RWPE2 (cell line): ENCODE results near the gene BAG5.
A peak's percentile ranks its signal among the peaks of the same experiment; 100 is the strongest.

ENCODE experiments used
- ATAC-seq: fragments of 200-7000 bp; cut with Tn5 transposase; 3 replicates; pipeline ENCODE4 v1.9.1; 2021; ENCODE audit warnings: low read depth
- DNase-seq: peaks from one replicate; pipeline ENCODE4 v3.0.0-alpha.2; 2020; ENCODE audit warnings: low spot score
- H3K27ac ChIP-seq: fragments of 450-650 bp; 2 replicates; pipeline ENCODE4 v1.5.1; 2017; ENCODE audit warnings: mild to moderate bottlenecking; ENCODE audit not compliant: poor library complexity, severe bottlenecking
- H3K27me3 ChIP-seq: fragments of 250-450 bp; sonication (Bioruptor Pico); 2 replicates; pipeline ENCODE4 v1.5.1; 2021; ENCODE audit warnings: mild to moderate bottlenecking, moderate library complexity; ENCODE audit not compliant: insufficient read depth, poor library complexity, severe bottlenecking
- H3K36me3 ChIP-seq: fragments of 250-450 bp; sonication (Bioruptor Pico); 2 replicates; pipeline ENCODE4 v1.5.1; 2020; ENCODE audit warnings: low read depth, mild to moderate bottlenecking, moderate library complexity
- H3K4me1 ChIP-seq: fragments of 250-450 bp; sonication (Bioruptor Pico); 2 replicates; pipeline ENCODE4 v1.5.1; 2021; ENCODE audit warnings: mild to moderate bottlenecking, moderate library complexity; ENCODE audit not compliant: insufficient read depth, poor library complexity, severe bottlenecking
- H3K4me3 ChIP-seq: fragments of 250-450 bp; sonication (Bioruptor Pico); 2 replicates; pipeline ENCODE4 v1.5.1; 2021; ENCODE audit warnings: mild to moderate bottlenecking, moderate library complexity; ENCODE audit not compliant: severe bottlenecking
- H3K9me3 ChIP-seq: fragments of 250-450 bp; sonication (Bioruptor Pico); 2 replicates; pipeline ENCODE4 v1.5.1; 2021; ENCODE audit warnings: mild to moderate bottlenecking, moderate library complexity; ENCODE audit not compliant: severe bottlenecking
- CTCF ChIP-seq: fragments of 450-650 bp; IDR thresholded peaks from one replicate; pipeline ENCODE4 v1.5.1; 2017; ENCODE audit warnings: mild to moderate bottlenecking, moderate library complexity; ENCODE audit not compliant: poor library complexity, severe bottlenecking

The BAG5 gene

GRCh38 chr14:103510724-103511693 is 51.4 kb downstream of the BAG5 start:
- peaks cover 18% of the 10 kb centered on the region for H3K4me1 ChIP-seq
- no peaks in the 10 kb centered on the region for H3K27me3 ChIP-seq
- H3K36me3 ChIP-seq: peaks cover 48% of the 10 kb centered on the region
- TF ChIP-seq CTCF: no peak
- no peak overlapping the region for H3K4me3 ChIP-seq
- peak overlapping the region; percentile 76 for H3K27ac ChIP-seq
- H3K9me3 ChIP-seq: no peaks in the 10 kb centered on the region
- DNase-seq: peak; percentile 66
- ATAC-seq: no peak

GRCh38 chr14:103509864-103510723 is 52.4 kb downstream of the BAG5 start:
- no peak for TF ChIP-seq CTCF
- no peak overlapping the region for H3K4me3 ChIP-seq
- peaks cover 54% of the 10 kb centered on the region for H3K36me3 ChIP-seq
- peaks cover 18% of the 10 kb centered on the region for H3K4me1 ChIP-seq
- no peak overlapping the region for H3K27ac ChIP-seq
- no peak for DNase-seq
- H3K27me3 ChIP-seq: no peaks in the 10 kb centered on the region
- no peaks in the 10 kb centered on the region for H3K9me3 ChIP-seq
- no peak for ATAC-seq

DNA sequence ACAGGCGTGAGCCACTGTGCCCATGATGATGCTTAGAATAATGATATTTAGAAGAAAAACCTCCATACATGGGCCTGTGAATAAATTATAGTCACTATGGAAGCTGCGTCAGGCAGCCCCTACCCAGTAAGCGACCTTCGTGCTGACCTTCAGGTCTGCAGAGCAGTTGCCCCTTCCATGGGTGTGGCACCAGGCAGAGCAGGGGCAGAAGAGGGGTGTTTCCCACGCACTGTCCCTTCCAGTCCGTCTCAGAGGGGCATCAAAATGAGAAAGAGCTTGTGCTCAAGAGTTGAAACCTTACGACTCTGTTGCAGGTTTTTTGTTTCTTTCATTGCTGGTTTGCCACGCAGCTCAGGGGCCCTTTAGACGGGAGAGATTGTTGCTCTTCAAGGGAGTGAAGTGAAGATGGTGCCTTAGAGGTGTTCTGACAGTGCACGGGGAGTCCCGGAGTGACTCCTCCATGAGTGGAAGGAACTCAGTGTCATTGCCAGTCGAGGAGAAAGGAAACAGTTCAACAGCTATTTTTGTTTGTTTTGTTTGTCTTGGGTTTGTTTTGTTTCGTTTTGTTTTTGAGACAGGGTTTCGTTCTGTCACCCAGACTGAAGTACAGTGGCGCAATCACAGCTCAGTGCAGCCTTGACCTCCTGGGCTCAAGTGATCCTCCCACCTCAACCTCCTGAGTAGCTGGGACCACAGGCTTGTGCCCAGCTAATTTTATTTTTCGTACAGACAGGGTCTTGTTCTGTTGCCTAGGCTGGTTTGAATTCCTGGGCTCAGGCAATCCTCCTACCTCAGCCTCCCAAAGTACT is 53.7 kb downstream of the BAG5 start:
- ATAC-seq (no peak), DNase-seq (no peak)
- no peak overlapping the region for H3K4me3 ChIP-seq
- H3K36me3 ChIP-seq: peaks cover 67% of the 10 kb centered on the region
- TF ChIP-seq CTCF: no peak
- peaks cover 16% of the 10 kb centered on the region for H3K4me1 ChIP-seq
- no peaks in the 10 kb centered on the region for H3K9me3 ChIP-seq
- H3K27ac ChIP-seq: no peak overlapping the region
- no peaks in the 10 kb centered on the region for H3K27me3 ChIP-seq

DNA sequence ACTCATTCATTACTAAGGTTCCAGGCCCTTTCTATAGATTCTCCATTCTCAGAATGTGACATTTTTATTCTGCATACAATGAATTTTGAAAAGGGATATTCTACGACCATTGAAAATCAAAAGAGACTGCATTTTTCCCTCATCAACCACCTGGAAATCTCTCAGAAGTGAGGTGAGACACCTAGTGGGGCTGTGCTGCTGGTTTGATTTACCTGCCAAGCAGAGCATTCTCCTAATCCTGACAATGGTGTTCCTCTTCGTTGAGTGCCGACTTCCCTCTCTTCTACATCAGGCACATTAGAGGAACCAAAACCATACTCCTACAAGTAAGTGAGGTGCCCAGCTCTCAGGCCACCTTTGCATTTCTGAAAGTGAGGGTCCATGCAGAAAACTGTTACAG is 54.7 kb downstream of the BAG5 start:
- H3K27ac ChIP-seq: no peak overlapping the region
- H3K9me3 ChIP-seq: no peaks in the 10 kb centered on the region
- DNase-seq (no peak), ATAC-seq (no peak)
- no peak for TF ChIP-seq CTCF
- H3K36me3 ChIP-seq: peaks cover 77% of the 10 kb centered on the region
- H3K4me3 ChIP-seq: no peak overlapping the region
- H3K4me1 ChIP-seq: peaks cover 6% of the 10 kb centered on the region
- no peaks in the 10 kb centered on the region for H3K27me3 ChIP-seq
